NCI-H1930 (cell line): Measurements from ENCODE around the gene KRTAP17-1.
"Not testable (repeated sequence)": the region's sequence is repeated elsewhere in the genome, so short reads cannot be mapped to it uniquely, and the experiment has no call there.

ENCODE experiments used
- DNase-seq, 2 experiments: peaks; one replicate each; lab custom pipeline; 2025; lab: John Stamatoyannopoulos, UW

KRTAP17-1 gene, protein sequence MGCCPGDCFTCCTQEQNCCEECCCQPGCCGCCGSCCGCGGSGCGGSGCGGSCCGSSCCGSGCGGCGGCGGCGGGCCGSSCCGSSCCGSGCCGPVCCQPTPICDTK

DNA sequence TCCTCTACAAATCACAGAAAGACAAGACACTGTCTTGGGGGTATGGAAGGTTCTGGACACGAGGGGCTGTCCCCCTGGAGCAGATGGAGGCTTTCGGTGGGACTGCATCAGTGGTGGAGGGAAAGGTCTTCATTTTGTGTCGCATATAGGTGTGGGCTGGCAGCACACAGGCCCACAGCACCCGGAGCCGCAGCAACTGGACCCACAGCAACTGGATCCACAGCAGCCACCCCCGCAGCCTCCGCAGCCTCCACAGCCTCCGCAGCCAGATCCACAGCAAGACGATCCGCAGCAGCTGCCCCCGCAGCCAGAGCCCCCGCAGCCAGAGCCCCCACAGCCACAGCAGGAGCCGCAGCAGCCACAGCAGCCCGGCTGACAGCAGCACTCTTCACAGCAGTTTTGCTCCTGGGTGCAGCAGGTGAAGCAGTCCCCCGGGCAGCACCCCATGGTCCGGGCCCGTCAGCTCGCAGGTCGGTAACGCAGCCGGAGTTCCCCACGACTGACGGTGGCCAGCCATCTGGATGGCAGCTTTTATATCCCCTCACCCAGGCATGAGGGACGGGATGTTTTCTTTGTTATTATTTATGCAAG lies at the start of gene KRTAP17-1:
TSS of gene KRTAP17-1 (minus strand) at position 507 of the 591 bp plus-strand sequence. CDS start at position 447, 60 bp downstream.
- no peak for DNase-seq

DNA sequence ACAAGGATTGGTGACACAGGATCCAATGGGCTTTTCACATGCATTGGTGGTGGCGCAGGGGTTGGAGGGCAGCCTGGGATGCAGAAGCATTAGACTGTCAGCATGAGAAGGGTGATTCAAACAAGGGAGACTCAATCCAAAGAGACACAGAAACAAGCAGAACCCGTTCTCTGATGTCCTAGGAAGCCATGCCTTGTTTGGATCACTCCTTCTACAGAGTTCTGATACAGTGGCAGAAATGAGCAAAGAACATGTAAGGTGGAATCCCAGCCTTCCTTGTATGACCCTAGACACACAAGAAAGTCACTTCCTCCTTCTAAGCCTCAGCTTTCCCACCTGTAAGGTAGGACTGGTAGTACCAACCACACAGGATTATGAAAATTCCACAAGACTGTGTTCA lies 48.4 kb upstream of the KRTAP17-1 start:
- DNase-seq: no peak

DNA sequence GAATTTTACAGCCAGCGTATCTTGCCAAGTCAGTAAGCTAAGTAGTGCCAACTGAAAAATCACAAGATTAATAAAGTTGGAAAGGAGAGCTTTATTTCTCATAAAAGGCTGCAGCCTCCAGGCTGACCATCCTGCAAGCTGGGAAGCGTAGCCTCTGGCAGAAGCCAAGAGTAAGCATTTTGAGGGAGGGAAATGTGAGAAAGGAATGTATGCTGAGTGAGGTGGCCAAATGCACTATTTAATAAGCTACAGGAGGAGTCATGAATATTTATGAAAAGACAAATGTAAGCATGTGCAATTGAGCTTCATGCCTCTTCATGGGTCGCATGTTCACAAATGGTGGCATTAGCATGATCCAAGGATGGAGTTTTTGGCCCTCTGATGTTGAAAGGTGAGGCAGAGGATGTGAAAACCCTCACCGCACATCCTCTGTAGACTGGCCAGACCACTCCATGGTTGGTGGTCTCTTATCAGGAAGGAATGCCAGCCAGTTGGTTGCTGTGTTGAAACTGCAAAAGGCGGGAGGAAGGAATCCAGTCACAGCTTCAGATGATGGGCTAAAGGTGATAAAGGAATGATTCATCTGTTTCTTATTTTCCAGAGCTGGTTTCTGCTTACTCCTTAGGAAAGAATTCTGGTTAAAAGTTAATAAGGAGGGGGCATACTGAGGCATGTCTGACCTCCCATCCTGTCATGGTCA lies 44.9 kb upstream of the KRTAP17-1 start:
- DNase-seq: no peak

DNA sequence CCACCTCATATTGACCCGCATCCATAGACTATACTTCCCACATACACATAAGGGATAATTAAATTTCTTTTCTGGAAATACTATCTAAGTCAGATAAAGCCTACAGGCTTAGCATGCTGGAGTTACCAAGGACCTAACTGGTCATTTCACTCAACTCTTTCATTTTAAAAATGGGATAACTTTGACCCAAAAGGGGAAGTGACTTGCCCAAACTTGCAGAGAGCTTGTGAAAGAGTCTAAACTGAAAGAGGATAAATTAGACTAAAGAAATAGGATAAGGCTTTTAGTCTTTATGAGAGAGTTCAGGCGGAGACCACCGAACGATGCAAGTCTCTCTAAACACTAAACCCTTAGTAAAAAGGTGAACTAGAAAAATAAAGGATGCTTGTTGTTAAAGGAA lies 39.0 kb upstream of the KRTAP17-1 start:
- DNase-seq: no peak

DNA sequence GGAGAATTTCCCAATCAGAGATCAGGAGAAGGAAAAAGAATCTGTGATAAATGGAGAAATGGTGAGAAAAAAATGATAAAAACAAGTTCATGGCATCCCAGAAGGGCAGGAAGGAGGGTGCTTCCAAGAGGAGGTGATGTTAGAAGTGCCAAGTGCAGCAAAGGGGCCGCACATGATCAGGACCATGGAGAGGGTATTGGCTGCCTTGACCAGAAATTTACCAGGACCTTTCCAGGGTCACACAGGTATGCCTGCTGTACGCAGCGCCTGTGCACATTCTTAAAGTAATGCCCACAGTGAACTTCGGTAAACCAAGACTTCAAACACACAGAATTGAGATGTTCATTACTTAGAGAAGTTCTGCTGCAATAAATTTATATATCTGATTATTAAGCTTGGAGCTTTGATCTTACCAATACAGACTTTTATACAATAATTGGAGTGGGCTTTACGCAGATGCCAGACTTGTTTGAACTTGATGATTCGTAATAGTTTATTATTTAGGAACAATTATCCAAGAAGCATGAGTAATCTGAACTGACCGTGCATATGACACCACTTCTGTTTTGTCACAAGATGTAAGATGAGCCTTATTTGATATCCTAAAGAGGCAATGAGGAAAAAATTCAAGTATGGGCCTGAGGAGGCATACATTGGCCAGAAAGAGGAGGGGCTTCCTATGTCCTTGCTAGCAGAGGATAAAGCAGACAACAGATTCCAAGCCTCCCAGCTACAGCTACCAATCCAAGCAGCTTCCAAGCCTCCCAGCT lies 37.3 kb upstream of the KRTAP17-1 start:
- DNase-seq: no peak

DNA sequence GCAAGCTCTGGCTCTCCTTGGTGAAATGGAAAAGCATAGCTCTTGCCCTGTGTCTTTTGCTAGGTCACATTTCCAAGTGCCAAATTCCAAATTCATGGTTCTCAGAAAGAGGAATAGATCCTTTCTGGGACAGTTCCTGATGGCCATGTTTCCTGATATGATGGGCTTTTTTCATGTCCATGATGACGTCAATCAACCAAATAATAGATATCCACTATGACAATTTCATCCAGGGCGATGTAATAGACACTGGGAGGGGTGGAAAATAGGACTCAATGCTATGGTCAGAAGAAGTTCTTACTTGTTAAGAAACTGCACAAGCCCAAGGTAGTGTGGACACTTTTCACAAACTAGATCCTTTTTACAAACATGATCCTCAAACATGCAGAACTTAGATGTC lies 35.7 kb upstream of the KRTAP17-1 start:
- DNase-seq: no peak

DNA sequence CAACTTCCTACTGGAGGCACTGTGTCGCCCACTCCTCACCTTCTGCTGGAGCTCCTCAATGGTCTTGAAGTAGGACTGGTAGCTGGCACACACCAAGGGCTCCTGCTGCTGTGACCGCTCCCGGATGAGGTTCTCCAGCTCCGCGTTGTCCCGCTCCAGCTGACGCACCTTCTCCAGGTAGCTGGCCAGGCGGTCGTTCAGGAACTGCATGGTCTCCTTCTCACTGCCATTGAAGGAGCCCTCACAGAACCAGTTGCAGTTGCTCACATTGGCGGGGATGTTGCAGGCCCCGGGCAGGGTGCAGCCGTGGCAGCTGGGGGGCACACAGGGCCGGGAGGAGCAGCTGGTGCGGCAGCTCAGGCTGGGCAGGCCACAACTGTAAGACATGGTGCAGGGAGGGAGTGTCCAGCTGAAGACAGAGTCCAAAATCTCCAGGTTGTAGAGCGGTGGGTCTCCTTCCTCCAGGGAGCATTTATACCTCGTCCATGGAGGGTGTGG lies 34.9 kb upstream of the KRTAP17-1 start, which contains the start of gene KRT33A:
TSS of gene KRT33A (minus strand) at position 448 of the 498 bp plus-strand sequence. CDS start at position 387, 61 bp downstream.
- DNase-seq: not testable (repeated sequence)

DNA sequence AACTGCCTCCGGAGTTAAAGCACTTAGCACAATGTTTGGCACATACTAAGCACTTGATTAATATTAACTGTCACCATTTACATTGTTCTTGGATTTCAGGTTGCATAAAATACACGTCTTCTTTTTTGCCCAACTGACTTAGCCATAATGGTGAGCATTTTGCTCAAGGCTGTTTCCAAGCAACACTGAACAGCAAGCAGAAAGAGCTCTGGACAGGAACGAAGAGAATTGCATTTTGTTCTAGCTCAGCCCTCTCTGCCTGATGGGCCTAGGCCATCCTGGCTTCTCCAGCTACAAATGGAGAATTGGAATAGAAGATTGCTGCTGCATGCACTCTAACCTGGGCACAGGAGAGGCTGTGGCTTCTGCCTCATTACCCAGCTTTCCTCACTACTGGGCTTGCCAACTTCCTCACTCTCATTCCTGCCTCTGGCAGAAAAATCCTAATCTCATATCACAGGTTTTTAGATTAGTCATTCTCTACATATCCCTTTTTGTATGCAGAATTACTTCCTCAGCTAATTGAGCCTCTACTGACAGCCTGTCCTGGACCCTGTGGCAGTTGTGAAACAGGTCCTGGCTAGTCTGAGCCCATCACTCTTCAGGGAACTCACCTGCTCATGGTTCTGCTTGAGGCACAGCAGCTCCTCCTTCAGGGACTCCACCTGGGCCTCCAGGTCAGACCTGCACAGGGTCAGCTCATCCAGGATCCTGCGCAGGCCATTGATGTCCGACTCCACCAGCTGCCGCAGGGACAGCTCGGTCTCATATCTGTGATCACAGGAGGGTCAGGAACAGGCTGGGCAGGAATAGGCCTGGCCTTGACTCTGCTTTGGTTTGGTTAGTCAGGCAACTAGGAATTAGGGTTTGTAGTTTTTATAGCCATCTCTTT lies 32.6 kb upstream of the KRTAP17-1 start:
- DNase-seq: no peak

DNA sequence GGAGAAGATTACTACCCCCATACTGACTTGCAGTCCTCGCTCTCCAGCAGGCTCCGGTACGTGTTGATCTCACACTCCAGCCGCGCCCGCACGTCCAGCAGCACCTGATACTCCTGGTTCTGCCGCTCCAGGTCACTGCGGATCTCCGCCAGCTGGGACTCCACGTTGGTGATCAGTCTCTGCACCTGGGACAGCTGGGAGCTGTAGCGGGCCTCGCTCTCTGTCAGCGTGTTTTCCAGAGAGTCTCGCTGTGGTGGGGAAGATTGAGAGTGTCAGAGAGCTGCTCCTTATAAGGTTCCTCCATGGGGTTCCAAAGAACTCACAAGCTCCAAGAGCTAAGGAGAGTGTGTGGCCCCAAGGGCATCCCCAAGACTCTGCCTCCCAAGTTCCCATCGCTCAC lies 30.9 kb upstream of the KRTAP17-1 start:
- DNase-seq: not testable (repeated sequence)

DNA sequence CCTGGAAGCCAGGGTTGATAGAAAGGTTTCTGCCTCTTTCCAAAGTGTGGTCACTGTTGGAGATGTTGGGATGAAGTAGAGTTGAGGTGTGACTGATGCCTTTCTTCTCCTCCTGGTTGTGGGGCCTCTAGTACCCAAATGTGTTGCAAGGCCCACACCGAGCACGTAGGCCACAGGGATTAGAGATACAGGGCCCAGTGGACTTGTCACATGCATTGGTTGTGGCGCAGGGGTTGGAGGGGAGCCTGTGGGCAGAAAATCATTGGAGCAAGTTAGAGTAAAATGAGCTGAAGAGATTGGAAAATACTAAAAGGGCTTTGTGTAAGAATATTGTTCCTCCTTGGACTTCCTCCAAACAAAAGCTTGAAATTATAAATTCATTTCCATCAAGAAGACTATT lies 30.5 kb upstream of the KRTAP17-1 start:
- DNase-seq: no peak

DNA sequence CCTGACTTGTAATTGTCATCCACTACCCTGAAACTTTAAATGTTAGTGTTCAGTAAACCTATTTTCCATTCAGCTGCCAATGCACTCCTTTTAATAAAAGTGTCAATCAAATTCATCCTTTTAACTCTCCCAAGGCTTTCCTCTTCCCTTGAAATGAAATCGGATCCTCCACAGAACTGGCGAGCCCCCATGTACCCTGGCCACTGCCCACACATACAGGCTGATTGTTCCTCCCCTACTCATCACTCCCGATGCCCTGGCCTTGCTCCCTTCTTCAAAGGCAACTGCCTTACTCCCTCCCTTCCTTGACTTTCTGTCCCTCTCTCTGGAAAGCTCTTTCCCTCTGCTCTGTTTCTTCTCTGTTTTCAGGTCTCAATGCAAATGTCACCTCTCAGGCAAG lies 27.5 kb upstream of the KRTAP17-1 start:
- no peak for DNase-seq

DNA sequence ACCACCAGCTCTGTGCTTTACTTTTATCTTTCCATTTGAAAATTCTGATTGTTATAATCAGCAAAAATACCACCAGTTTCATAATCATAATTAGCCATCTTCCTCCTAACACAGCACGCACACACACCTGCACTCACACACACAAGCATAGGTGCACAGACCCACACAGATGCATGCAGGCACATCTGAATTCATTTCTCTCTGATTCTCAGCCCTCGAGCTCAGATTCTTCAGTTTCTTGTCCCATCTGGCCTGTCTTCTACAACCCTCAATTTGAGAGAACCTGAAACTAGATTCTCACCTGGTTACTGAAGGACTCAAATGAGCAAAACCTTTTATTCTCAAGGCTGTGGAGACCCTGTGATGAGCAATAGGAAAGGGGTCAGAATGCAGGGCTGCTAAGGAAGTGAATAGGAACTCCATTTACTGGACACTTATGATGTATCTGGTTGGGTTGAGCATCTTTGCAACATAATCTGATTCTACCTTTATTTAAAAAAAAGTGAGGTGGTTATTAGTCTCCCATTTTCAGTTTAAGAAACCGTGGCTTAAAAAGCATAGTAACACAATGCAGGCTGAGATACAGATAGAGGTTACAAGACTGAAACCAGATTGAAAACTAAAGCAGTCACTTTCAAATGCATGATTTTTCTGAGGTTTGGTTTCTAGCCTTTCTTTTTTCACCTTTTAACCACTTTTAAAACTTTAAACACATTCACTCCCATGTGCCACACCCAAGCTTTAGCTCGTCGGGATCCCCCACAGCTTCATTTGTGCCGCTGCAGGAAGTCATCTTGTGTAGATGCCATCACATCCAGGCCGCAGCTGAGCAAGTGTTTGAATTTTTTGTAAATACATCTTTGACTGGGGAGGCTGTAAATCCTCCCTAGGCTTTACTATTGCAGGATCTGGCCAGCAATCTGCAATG lies 25.7 kb upstream of the KRTAP17-1 start:
- no peak for DNase-seq

DNA sequence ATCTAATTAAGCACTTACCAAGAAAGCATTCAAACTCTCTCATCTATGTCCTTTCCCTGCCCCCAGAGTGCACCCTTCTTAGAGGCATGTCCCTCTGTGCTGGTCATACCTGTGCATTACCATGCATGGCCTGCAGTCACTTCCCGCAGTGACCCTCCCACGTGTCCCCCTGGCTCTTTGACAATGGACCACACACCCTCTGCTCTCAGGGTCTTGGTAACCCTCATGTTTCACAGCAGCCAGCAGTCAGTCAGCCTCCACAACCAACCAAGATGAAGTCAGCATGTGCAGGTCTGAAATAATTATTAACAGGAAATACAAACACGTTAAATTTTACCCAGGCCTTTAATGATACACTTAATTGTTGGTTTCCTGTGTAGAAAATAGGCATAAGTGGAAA lies 25.0 kb upstream of the KRTAP17-1 start:
- DNase-seq: no peak

DNA sequence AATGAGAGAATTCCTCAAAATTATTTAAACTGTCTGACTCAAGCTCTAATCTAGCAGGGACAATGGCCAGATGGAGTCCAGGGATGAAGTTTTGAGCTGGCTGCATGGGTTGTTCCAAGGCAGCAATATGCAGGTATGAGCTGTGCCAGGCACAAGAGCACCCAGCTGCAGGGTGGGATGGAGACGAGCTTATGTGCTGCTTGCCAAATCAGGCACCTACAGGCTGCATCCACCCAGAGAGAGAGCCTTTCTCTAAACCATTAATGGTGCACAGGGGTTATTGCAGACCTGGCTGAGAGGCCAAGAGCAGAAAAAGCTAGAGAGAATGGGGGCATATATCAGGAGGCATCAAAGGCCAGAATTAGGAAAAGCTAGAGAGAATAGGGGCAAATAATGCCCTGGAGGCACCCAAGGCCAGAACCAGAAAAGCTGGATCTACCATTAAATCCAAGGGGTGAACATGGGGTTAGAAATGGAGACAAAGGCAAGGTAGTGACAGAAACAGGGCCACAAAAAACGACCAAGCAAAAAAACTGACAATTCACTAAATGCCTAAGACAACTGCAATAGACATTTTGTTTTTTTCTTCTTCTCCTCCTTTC lies 24.2 kb upstream of the KRTAP17-1 start:
- no peak for DNase-seq

DNA sequence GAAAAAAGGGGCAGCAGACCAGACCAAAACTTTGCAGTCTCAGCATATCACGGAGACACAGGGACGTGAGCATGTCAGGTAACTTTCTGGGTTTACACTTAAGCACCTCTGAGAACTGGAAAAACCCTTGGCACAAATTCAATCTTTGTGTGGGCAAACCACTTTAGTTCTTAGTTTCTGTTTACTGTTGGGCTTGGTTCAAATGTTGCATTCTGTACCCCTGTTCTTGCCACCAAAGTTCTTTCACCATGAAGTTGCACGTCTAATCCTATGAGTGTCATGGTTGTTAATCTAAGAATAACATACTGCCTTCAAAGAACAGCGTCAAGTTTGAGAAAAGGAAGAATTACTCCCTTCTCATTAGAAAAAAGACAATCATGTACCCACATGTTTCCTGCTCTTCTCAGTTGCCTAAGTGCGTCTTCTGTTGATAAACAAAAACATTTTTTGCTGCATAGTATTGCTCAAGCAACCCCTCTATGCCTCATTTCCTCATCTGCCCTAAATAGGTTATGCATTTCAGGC lies 23.5 kb upstream of the KRTAP17-1 start:
- no peak for DNase-seq

DNA sequence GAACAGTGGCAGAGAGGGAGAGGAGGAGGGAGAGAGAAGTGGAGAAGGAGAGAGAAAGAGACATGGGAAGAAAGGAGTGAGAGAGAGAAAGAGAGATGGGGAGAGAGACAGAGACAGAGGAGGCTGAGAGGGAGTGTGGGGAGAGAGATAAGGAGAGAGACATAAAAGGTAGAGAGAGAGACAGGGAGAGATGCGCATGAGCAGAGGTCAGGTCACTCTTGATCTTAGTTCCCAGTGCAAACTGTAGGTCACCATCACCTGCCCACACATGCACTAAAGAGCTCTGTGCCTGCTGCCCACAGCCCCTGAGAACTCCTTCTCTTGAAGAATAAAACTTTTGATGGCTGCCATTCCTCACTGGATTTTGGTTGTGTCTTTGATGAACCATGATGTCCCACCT lies 20.2 kb upstream of the KRTAP17-1 start:
- DNase-seq: no peak

DNA sequence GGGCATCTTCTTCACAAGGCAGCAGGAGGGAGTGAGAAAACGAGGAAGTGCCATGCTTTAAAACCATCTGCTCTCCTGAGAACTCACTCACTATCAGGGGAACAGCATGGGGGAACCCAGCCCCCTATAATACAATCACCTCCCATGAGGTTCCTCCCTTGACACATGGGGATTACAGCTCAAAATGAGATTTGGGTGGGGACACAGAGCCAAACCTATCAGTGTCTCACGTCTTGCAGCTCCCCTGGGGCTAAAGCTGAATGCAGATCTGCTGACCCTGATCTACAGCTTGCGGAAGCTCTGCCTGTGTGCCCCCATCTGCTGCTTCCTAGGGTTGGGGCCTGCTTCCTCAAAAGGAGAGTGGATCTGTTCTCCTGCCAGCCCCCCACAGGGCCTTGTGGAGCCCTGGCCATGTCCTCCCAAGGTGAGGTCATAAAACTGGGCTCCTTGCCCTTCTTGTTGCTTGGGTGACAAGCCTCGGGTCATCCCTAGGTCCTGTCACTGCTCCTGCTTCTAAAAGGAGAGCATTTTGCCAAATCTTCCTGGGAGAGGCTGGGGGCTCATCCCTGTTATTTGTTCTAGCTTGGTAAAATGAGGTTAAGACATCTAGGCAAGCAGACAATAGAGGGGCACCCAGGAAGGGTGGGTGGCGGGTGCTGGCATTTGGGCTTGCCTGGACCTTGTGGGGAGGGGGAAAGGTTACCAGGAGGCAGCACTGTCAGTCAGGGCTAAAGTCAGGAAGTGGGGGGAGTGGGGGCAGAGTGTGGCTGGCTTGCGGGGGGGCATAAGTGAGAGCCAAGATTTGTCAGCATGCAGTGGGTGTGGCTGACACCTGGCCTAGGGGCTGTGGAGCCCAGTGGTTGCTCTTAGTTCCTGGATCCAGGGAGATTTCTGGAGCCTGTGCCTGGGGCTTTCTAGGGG lies 19.1 kb upstream of the KRTAP17-1 start:
- no peak for DNase-seq

DNA sequence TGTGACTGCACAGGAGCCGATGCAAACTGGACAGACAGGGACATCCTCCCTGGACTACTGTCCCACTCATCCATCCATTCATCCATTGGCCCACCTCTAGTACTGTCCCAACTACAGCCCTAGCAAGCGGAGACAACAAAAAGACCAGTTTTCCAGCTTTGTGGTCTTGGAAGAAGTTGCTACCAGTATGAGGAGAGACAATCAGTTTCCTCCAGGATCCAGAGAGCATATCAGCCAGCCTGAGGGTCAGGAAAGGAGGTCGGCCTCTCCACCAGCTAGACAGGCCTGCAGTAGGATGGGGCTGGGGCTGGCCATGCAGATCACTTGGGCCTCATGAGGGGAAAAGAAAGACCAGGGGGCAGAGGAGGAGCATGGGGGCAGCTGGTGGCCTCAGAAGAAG lies 18.3 kb upstream of the KRTAP17-1 start:
- DNase-seq: no peak

DNA sequence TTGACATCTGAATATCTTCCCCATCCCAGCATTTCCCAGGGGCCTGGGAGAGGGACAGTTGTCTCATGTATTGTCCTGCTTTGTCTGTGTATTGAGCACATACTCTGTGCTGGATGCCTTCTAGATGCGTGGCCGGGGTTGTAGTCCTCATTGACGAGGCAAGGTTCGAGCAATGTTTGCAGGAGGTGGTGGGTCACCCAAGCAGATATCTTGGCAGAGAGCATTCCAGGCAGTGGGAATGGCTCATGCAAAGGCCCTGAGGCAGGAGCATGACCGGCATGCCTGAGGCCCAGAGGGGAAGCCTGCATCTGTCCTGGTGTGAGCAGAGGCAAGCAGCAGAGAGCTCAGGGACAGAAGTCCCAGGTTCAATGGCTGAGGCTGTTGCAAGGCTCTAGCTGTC lies 17.6 kb upstream of the KRTAP17-1 start:
- no peak for DNase-seq
